DMS114 treated with DMSO at 0.1 percent for 48 hours (cell line): Measurements from ENCODE around the gene EFCAB9.
"Not testable (repeated sequence)": the region's sequence is repeated elsewhere in the genome, so short reads cannot be mapped to it uniquely, and the experiment has no call there.

Experiments
- DNase-seq: peaks from one replicate; lab custom pipeline; 2025; ENCODE audit not compliant: unreplicated experiment; lab: John Stamatoyannopoulos, UW

The EFCAB9 gene

GRCh38 chr5:172193872-172194271, at the start of gene EFCAB9:
TSS of gene EFCAB9 (plus strand) at chr5:172194172. CDS start at chr5:172194173, 1 bp downstream.
- DNase-seq: no peak

- DNase-seq: no peak
These were observed 49.6 kb upstream of the EFCAB9 start for GRCh38 chr5:172144291-172144815.

GRCh38 chr5:172144931-172145869, 48.8 kb upstream of the EFCAB9 start:
- DNase-seq: no peak

DNA sequence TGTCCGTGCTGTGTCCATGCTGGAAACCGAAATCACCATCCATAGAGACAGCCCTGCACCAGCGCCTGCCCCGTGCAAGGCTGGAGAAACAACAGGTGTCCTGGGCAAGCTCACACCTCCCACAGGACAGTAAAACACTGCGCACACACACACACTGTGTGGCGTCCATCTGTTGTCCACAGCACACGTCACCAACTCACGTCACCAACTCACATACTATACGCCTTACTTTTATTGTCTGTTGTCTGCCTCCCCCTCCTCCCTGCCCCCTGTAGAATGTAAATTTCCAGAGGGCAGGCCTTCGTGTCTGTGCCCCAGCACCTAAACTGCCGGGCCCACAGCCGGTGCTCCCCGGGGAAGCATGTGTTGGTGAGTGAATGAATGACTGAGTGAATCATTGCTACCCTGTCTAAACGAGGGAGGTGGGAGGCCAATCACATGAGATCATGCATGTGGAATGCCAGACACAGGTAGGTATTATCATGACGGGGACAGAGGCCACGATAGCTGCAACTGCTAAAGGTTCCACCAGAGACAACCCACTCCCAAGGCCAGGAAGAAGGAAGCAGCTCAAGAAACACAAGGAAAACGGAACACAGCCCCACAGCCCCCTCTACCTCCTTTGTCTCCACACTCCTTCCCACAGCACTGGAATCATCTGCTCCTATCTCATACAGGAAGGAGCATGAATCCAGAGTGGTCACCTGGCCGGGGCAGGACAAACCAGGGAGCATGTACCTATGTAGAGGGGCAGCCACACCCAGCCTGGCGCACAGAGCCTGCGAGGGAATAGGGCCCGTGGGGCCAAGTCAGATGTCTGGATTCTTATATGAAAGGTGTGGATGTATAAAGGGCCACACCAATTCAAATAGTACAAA, 47.9 kb upstream of the EFCAB9 start:
- no peak for DNase-seq

DNA sequence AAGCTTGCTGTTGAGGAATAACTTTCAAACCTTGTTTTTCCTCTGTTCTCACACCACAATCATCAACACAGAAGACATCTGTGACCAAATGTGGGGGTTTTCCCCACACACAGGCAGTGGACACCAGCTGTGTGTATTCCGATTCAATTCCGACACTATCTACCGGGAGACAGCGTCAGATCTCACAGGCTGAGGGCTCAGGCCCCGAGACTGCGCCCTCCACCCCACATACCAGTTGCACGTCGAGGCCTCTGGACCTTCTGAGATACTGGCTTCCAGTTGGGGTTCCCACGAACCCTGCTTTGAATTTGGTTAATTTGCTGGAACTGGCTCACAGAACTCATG, 47.3 kb upstream of the EFCAB9 start:
- no peak for DNase-seq

GRCh38 chr5:172147857-172148256, 46.1 kb upstream of the EFCAB9 start:
- DNase-seq: no peak

DNA sequence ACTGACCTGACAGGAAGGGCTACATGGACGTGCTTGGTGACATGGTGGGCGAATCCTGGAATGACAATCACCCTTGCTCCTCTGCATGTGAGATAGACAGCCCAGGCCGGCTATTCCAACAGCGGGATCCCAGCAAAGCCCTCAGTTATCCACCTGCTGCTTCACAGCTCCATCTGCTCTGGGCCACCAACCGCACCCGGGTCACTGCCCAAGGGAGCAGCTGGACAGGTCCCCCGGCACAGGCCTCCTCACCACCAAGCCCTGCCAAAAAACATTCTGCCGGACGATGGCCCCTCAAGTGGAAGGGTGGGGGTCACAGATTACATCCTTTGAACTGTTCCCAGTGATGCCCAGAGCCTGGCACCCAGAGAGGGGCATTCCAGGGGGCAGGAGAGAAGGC, 45.6 kb upstream of the EFCAB9 start:
- DNase-seq: no peak

GRCh38 chr5:172149073-172149472, 44.9 kb upstream of the EFCAB9 start:
- no peak for DNase-seq

GRCh38 chr5:172149481-172149880, 44.5 kb upstream of the EFCAB9 start:
- DNase-seq: not testable (repeated sequence)

DNA sequence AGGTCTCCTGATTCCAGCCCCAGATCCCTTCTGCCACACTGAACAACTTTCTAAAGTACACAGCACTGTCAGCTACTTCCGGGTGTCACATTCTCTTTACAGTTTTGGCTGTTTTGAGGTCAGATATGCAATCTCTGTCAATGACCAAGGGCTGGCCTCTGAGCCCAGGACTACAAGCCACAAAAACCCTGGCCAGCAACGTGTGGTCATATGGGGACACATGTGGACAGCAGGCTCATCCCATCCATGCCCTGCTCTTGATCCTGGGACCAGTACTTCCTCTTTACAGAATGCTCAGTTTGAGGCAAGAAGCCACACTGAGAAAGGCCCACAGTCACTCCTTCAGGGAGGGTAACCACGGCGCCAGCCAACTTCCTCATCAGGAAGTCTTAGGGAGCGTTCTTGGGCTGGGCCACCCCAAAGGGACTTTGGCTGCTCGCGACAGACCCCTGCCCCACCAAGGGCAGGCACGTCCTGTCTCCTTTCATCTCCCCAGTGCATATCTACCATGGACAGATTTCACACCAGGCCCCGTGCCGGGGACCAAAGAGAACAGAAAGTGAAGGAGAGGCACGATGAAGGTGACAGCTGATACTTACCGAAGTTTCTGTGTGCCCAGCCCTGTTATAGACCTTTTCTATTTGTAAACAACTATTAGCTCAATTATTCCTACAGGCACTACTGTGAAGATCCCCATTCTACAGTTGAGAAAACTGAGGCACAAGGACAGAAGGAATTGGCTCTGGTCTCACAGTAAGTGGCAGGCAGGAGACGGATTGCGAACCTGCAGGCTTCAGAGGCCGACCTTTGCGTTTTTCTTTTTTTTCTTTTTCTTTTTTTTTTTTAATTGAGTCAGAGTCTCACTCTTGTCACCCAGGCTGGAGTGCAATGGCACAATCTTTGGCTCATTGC, 43.2 kb upstream of the EFCAB9 start:
- no peak for DNase-seq

DNA sequence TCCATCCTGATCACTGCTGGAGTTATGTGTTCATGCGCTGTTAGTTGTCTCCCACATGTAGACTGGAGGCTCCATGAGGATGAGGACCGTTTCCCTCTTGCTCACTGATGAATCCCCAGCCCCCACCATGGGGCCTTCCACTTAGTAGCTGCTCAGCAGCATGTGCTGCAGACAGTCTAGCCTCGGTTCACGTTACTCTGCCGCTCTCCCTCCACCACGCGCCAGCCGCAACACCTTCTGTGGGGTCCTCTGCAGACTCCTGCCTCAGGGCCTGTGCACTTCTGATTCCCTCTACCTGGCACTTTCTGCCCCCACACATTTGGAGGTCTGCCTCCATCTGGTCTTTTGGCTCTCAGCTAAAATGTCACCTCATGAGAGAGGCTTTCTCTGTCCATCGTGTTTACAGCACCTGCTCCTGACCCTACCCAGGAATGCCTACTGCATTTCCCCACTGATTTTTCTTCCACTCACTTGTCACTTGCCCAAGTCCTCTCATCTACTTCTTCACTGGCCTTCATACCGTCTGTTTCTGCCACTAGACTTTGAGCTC, 42.2 kb upstream of the EFCAB9 start:
- no peak for DNase-seq

GRCh38 chr5:172153695-172154094, 40.3 kb upstream of the EFCAB9 start:
- no peak for DNase-seq

DNA sequence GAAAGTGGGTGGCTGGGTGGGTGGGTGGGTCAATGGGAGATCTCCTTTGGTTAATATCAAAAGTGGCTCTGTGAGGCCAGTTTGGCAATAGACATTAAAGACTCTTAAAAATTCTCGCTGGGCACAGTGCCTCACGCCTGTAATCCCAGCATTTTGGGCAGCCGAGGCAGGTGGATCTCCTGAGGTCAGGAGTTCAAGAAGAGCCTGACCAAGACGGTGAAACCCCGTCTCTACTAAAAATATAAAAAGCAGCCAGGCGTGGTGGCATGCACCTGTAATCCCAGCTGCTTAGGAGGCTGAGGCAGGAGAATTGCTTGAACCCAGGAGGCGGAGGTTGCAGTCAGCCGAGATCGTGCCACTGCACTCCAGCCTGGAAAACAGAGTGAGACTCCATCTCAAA, 38.9 kb upstream of the EFCAB9 start:
- DNase-seq: not testable (repeated sequence)

DNA sequence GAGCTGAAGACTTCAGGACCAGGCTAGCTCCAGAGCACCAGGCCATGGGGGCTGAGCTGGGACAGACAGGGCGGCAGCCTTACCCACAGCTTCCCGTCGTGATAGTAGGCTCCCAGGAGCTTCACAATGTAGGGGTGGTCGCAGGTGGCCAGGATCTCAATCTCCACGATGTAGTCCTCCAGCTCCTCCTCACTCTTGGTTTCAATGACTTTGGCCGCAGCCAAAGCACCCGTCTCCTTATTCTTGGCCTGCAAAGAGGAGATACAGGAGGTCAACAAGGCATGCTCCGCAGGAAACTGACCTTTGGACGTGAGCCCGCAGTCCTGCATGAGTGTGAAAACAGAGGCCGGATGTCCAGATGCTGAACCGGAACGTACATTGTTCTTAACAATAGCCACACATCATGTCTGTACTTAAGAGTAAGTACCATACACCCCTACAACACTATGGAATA, 37.4 kb upstream of the EFCAB9 start:
- DNase-seq: no peak

DNA sequence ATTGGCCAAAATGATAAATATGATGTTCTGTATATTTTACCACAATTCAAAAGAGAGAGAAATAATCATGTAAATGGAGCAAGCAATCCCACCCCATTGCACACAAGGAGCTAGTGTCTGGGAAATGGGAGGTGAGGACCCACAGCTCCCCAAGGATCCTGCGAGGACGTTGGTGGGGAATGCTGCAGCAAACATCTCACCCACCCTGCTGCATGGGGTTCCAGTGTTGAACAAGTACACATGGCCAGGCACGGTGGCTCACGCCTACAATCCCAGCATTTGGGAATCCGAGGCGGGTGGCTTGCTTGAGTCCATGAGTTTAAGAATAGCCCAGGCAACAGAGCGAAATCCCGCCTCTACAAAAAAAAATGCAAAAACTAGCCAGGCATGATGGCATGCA, 35.0 kb upstream of the EFCAB9 start:
- DNase-seq: no peak

DNA sequence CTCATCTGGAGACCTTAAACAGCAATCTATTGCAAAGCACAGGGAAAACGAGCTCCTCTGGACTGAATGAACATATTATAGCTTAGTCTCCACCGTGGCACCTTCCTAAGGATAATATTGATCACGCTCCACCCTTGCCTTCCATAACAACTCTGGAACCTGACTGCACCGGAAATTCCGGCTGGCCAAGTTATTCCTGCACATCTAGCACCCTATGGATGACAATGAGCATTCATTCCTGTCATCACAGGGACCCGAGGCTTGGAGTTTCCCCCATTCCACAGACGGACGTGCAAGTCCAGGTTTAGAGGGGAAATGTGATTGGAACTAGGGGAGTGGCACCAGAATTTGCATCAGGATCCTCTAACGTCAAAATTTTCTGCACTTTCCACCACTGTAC, 33.5 kb upstream of the EFCAB9 start:
- no peak for DNase-seq

DNA sequence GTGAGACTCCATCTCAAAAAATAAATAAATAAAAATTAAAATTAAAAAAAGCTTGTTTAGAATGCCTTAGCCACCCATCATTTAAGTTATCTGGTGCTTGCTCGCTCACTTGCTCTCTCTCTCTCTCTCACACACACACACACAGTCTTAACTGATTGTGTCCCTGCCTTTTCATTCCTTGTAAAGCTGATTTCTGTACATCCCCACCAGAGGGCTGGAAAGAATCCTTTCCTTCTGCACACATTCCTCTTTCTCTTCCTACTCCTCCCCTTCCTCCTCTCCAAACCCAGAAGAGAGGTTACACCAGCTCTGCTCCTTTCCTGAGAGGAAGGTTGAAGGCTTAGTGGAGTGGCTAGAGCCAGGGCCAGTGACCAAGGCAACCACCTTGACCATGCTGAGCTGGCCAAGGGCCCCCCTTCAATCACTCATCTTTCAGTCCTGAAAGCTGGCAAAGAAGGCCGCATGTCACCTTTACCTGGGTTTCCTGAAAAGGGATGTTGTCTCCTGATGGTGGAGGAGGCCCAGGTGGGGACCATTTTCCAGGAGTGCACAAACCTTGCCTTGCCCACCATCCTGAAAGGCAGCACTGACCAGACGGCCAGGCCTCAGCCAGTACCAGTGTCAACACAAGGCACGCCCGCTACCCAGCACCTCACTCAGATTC, 31.5 kb upstream of the EFCAB9 start:
- DNase-seq: peak; percentile 25

GRCh38 chr5:172162987-172163343, 31.0 kb upstream of the EFCAB9 start:
- no peak for DNase-seq

DNA sequence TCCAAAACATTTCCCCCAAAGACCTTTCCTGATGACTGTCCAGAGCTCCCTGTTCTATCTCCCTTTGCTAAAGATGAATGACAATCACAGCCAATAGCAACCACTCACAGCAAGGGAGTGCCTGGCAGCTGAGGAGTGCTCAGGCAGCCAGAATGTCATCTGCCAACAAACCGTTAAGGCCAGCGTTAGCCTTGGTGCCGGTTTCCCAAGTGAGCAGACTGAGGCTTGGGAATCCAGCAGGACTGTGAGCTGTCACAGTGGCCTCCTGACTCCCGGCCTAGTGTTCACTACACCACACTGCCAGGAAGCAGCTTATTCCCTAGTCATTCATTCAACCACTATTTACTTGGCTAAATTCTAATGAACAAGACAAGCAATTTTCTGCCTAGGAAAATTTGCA, 30.6 kb upstream of the EFCAB9 start:
- no peak for DNase-seq

GRCh38 chr5:172164769-172165212, 29.2 kb upstream of the EFCAB9 start:
- no peak for DNase-seq
